Measurements from ENCODE around the gene VIM. TPM values are rescaled to one million over a fixed set of nuclear protein-coding genes. Genes with fewer than 3 reads are reported as not detected.

Gene VIM
- total and polyA plus RNA-seq, 12 donors = 232 to 834 (median 375) TPM

- TF ChIP-seq, protein P1, sequence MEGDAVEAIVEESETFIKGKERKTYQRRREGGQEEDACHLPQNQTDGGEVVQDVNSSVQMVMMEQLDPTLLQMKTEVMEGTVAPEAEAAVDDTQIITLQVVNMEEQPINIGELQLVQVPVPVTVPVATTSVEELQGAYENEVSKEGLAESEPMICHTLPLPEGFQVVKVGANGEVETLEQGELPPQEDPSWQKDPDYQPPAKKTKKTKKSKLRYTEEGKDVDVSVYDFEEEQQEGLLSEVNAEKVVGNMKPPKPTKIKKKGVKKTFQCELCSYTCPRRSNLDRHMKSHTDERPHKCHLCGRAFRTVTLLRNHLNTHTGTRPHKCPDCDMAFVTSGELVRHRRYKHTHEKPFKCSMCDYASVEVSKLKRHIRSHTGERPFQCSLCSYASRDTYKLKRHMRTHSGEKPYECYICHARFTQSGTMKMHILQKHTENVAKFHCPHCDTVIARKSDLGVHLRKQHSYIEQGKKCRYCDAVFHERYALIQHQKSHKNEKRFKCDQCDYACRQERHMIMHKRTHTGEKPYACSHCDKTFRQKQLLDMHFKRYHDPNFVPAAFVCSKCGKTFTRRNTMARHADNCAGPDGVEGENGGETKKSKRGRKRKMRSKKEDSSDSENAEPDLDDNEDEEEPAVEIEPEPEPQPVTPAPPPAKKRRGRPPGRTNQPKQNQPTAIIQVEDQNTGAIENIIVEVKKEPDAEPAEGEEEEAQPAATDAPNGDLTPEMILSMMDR (IDR thresholded peaks at IDR 0.05) = no peak
- no peaks in the 10 kb centered on the region for H3K27me3 ChIP-seq
- intact Hi-C loops (cut with DNase I) = loop anchor here in 1 of 10 donors (5.0 kb wide), 1 partner anchor 786 kb away; no protein-coding TSS in a partner anchor
- peak overlapping the region in 1 of 10 donors; percentile 42 for H3K27ac ChIP-seq
- H3K36me3 ChIP-seq = no peaks in the 10 kb centered on the region
- no peaks in the 10 kb centered on the region for H3K9me3 ChIP-seq
- peaks cover 0 to 64% (median 4%) of the 10 kb centered on the region in 9 donors for H3K4me1 ChIP-seq
- peak in 1 of 8 donors; percentile 21 for ATAC-seq
- no peak for DNase-seq
- no peak overlapping the region for H3K4me3 ChIP-seq
Measured at GRCh38 chr10:17212802-17213221, 15.2 kb upstream of the VIM start.

GRCh38 chr10:17213646-17214349 is 14.2 kb upstream of the VIM start:
- intact Hi-C loops (cut with DNase I) = loop anchor here in 1 of 10 donors (5.0 kb wide), 1 partner anchor 786 kb away; no protein-coding TSS in a partner anchor
- TF ChIP-seq, protein P1 (IDR thresholded peaks at IDR 0.05) = no peak
- Histone ChIP-seq H3K27ac (peak overlapping the region in 1 of 10 donors; percentile 93), H3K9me3 (no peaks in the 10 kb centered on the region), H3K36me3 (no peaks in the 10 kb centered on the region), H3K4me3 (no peak overlapping the region), H3K27me3 (no peaks in the 10 kb centered on the region), H3K4me1 (peaks cover 0 to 65% (median 4%) of the 10 kb centered on the region in 9 donors)
- WGBS, 2 donors = 79 to 90% methylated on average over 2 of the region's 2 CpGs
- ATAC-seq (no peak), DNase-seq (no peak)

- intact Hi-C loops (cut with DNase I) = loop anchor here in 1 of 10 donors (5.0 kb wide), 1 partner anchor 787 kb away; no protein-coding TSS in a partner anchor
- H3K4me3 ChIP-seq = no peak overlapping the region
- TF ChIP-seq, protein P1 (IDR thresholded peaks at IDR 0.05) = no peak
- no peak for DNase-seq
- H3K36me3 ChIP-seq = no peaks in the 10 kb centered on the region
- peak overlapping the region in 5 of 10 donors; percentile 17 to 93 (median 73) for H3K27ac ChIP-seq
- H3K27me3 ChIP-seq = no peaks in the 10 kb centered on the region
- 85 to 89% methylated on average over 2 of the region's 2 CpGs for WGBS, 2 donors
- no peak for ATAC-seq
- H3K4me1 ChIP-seq = peaks cover 0 to 65% (median 4%) of the 10 kb centered on the region in 9 donors
- H3K9me3 ChIP-seq = no peaks in the 10 kb centered on the region
Measured at GRCh38 chr10:17214526-17214925, 13.5 kb upstream of the VIM start.

DNA sequence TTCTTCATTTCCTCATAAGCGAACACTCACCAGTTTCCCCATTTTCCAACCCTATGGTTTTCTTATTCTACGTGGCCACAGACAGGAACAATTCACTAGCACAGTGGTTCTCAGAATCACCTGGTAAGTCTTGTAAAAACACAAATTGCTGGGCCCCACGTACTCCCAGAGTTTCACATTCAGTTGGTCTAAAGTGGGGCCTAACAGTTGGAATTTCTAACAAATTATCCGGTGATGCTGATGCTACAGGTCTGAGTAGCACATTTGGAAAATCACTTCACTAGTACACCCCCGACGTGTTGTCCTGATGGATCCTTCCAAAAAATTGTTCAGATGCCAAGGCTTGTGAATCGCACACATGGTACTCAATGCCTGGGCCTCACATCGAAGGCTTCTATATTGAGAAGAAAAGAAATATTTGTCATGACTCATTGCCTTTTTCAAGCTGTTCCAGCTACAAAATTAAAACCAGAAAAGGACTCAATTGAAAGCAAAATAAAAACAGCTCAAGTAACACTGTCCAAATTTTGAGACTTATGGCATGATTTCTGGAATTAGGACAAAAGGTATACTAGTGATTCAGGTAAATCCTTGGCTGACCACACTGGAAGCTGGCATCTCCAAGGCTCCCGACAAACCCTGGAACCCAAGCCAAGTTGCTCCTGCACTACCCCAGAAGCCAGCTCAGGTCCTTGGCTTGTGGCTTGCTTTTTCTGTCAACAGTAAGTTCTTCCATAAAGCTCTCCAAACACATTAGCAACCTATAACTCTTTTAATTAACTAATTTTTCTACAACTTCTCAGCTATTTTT is 12.9 kb upstream of the VIM start:
- TF ChIP-seq, protein P1 (IDR thresholded peaks at IDR 0.05) = no peak
- intact Hi-C loops (cut with DNase I) = loop anchor here in 1 of 10 donors (5.0 kb wide), 1 partner anchor 788 kb away; no protein-coding TSS in a partner anchor
- H3K4me3 ChIP-seq = no peak overlapping the region
- no peaks in the 10 kb centered on the region for H3K36me3 ChIP-seq
- H3K9me3 ChIP-seq = no peaks in the 10 kb centered on the region
- DNase-seq (no peak), ATAC-seq (no peak)
- H3K27me3 ChIP-seq = no peaks in the 10 kb centered on the region
- peaks cover 0 to 62% (median 4%) of the 10 kb centered on the region in 9 donors for H3K4me1 ChIP-seq
- 70 to 75% methylated on average over 9 of the region's 9 CpGs for WGBS, 2 donors
- H3K27ac ChIP-seq = peak overlapping the region in 6 of 10 donors; percentile 61 to 93 (median 74)
